ENCODE results near the gene GAPDH.
"Not testable (repeated sequence)": the region's sequence is repeated elsewhere in the genome, so short reads cannot be mapped to it uniquely, and the experiment has no call there.

Gene GAPDH

GRCh38 chr12:6533923-6534694 lies at the start of gene GAPDH:
TSS of gene GAPDH (plus strand) at chr12:6534517. CDS start at chr12:6534833, 316 bp downstream.
- peak; percentile 89 for DNase-seq (ENCODE audit: low spot score)

DNA sequence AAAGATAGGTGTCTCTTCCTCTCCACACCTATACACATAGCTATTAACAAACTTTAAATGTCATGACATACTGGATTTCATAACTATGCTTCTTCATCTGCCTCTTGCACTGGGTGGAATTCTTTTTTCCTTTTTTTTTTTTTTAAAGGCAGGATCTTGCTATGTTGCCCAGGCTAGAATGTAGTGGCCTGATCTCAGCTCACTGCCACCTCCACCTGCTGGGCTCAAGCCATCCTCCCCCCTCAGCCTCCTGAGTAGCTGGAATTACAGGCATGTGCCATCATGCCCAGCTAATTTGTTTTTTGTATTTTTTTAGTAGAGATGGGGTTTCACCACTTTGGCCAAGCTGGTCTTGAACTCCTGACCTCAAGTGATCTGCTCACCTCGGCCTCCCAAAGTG lies 46.1 kb upstream of the GAPDH start:
- no peak for DNase-seq (ENCODE audit: low spot score)

DNA sequence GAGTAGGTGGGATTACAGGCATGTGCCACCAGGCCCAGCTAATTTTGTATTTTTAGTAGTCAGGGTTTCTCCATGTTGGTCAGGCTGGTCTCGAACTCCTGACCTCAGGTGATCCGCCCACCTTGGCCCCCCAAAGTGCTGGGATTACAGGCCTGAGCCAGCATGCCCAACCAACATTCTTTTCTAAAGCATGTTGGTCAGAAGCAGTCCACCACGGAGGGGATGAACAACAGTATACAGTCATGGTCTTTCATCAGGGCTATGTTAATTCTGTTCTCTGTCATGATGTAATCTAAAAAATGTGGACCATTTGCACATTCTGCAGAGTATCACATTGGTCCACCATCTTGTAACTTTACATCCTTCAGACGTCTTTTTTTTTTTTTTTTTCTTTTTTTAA lies 44.9 kb upstream of the GAPDH start:
- no peak for DNase-seq (ENCODE audit: low spot score)

DNA sequence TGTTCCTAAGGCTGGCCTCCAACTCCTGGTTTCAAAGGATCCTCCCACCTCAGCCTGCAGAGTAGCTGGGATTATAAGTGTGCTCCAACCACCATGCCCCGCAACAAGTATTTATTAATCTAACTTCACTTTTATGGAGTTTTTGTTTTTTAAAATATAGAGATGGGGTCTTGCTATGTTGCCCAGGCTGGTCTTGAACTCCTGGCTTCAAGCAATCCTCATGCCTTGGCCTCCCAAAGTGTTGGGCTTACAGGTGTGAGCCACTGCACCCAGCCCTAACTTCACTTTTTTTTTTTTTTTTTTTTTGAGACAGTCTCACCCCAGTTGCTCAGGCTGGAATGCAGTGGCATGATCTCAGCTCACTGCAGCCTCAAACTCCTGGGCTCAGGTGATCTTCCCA lies 43.6 kb upstream of the GAPDH start:
- not testable (repeated sequence) for DNase-seq (ENCODE audit: low spot score)

DNA sequence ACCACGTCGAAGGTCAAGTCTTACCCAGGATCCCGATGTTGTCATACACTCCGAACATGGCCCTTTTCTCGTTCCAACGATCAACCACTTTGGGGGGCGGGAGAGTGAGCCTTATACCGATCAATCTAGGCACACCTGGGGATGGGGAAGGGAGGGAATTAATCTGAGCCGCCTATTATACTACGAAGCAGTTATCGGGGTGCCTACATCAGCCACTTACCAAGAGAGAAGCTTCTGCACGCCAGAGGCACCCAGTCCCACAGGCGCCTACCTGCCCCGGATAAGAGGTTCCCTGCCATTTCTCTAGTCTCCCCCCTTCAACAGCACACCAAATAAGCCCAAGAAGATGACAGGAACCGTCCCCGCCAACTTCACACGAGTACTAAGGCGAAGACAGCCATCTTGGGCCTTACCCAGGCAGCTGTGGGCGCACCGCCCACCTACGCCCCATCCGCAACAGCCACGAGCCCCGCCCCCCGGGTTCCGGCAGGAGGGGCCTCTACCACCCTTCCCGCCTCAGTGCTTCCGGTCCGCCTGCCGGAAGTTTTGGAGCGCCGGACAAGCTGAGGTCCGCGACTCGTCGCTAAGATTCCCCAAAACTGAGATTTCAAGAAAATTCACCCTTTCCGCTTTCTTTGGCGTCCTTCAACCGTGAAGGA lies 41.4 kb upstream of the GAPDH start, which contains the start of gene MRPL51:
Gene MRPL51, minus strand, starts transcription at position 425 of the 659 bp plus-strand sequence. Its CDS starts 126 bp downstream, at position 299.
- DNase-seq (ENCODE audit: low spot score), result peak; percentile 91

- peak; percentile 84 for DNase-seq (ENCODE audit: low spot score)
Measured at GRCh38 chr12:6493497-6494257, 40.6 kb upstream of the GAPDH start, which contains the start of gene NCAPD2. TSS of gene NCAPD2 (plus strand) at chr12:6494102. CDS start at chr12:6495099, 997 bp downstream.

GRCh38 chr12:6494258-6494743 lies 40.0 kb upstream of the GAPDH start:
- DNase-seq (ENCODE audit: low spot score), result no peak

DNA sequence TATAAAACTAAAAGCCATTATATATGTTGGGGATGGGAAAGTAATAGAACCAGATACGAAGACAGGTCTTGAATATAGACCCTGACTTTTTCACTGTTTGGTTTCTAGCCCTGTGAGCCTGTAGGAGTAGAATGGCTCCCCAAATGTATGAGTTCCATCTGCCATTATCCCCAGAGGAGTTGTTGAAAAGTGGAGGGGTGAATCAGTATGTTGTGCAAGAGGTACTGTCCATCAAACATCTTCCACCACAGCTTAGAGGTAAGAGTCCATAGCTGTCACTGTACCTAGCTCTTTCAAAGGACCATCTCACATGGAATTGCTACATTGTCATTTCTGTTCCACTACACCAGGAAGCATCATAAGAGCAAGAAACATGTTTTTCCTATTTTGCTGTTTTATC lies 39.3 kb upstream of the GAPDH start:
- no peak for DNase-seq (ENCODE audit: low spot score)

DNA sequence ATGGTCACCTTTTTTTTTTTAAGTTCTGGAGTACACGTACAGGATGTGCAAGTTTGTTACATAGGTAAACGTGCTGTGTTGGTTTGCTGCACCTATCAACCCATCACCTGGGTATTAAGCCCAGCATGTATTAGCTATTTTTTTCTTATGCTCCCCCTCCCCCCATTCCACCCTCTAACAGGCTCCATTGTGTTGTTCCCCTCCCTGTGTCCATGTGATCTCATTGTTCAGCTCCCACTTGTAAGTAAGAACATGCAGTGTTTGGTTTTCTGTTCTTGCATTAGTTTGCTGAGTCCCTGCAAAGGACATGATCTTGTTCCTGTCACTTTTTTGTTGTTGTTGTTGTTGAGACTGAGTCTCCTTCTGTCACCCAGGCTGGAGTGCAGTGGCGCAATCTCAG lies 37.0 kb upstream of the GAPDH start:
- DNase-seq (ENCODE audit: low spot score), result not testable (repeated sequence)

- no peak for DNase-seq (ENCODE audit: low spot score)
Measured at GRCh38 chr12:6500466-6500865, 33.9 kb upstream of the GAPDH start.

- DNase-seq (ENCODE audit: low spot score), result no peak
Measured at GRCh38 chr12:6507102-6507998, 27.0 kb upstream of the GAPDH start.

DNA sequence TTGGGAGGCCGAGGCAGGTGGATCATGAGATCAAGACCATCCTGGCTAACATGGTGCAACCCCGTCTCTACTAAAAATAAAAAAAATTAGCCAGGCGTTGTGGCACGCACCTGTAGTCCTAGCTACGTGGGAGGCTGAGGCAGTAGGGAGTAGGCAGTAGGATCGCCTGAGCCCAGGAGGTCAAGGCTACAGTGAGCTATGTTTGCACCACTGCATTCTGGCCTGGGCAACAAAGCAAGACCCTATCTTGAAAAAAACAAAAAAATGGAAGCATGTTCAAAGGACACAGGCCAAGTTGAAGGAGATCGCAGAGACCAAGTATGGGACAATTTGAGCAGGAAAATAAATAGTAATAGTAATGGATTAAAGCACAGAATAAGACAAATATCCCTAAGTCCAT lies 26.2 kb upstream of the GAPDH start:
- DNase-seq (ENCODE audit: low spot score), result no peak

GRCh38 chr12:6520186-6520585 lies 14.1 kb upstream of the GAPDH start:
- no peak for DNase-seq (ENCODE audit: low spot score)

GRCh38 chr12:6522193-6522592 lies 12.1 kb upstream of the GAPDH start:
- no peak for DNase-seq (ENCODE audit: low spot score)

GRCh38 chr12:6523708-6524107 lies 10.6 kb upstream of the GAPDH start:
- no peak for DNase-seq (ENCODE audit: low spot score)

DNA sequence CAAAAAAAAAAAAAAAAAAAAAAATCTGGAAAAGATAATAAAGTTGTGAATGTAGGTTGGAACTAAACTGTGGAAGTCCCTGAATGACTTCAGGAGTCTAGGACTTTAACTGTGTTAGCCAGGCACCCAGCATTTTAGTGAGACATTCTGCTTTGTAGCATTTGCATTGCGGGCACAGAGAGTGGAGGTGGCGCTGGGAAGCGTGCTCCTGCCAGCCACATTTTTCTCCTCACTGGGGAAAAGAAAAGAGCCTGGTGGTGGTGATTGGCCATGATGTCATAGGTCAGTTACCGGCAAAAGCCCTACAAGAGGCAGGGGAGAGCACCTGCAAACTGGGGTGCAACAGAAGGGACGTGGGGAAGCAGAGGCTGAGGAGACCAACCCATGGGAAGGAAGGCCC lies 9.7 kb upstream of the GAPDH start:
- no peak for DNase-seq (ENCODE audit: low spot score)

DNA sequence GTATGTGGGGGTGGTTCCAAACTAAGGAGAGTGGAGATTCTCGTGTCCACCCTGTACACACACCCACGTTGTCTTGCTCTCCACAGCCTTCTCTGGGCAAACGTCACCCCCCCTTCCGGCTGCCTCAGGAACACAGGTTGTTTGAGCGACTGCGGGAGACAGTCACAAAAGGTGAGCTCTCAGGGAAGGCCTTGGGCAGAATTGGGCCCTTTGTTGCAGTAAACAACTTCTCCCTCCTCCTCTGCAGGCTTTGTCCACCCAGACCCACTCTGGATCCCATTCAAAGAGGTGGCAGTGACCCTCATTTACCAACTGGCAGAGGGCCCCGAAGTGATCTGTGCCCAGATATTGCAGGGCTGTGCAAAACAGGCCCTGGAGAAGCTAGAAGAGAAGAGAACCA lies 8.1 kb upstream of the GAPDH start:
- DNase-seq (ENCODE audit: low spot score), result no peak

- no peak for DNase-seq (ENCODE audit: low spot score)
Measured at GRCh38 chr12:6526766-6527525, 7.4 kb upstream of the GAPDH start.

GRCh38 chr12:6527711-6528110 lies 6.6 kb upstream of the GAPDH start:
- no peak for DNase-seq (ENCODE audit: low spot score)

- DNase-seq (ENCODE audit: low spot score), result no peak
Measured at GRCh38 chr12:6528539-6529235, 5.6 kb upstream of the GAPDH start.
